ENCODE results near the gene KATNAL2.
"Not testable (repeated sequence)": the region's sequence is repeated elsewhere in the genome, so short reads cannot be mapped to it uniquely, and the experiment has no call there.

KATNAL2 gene

DNA sequence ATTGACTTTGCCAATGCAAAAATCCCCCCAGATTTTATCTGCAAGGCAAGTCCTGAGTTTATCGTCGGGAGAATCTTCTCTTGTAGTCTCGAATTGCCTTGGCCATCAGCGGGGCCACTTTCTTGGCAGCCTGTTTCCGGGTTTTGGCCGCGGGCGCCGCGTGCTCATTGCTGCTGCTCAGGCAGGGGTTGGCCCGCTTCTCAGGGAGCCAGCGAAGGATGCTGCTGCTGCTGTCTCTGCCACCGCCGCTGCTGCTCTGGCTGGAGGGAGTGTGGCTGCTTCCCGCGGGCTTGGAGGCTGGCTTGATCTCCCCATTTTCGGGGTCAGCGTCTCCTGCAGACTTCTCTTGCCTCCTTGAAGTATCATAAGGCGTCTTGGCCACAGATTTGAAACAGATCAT lies 115.5 kb downstream of the KATNAL2 start:
- DNase-seq (ENCODE audit: low read depth) = no peak
- no peak overlapping the region for H3K4me3 ChIP-seq (replicated peaks; ENCODE audit: low read depth, low read length)
- no peak for TF ChIP-seq CTCF (IDR thresholded peaks at IDR 0.05; ENCODE audit: low read length, missing control alignments)

- H3K4me3 ChIP-seq (replicated peaks; ENCODE audit: low read depth, low read length); DNase-seq (ENCODE audit: low read depth): not testable (repeated sequence)
These were observed 117.2 kb downstream of the KATNAL2 start for GRCh38 chr18:47034591-47034990.

- TF ChIP-seq CTCF (IDR thresholded peaks at IDR 0.05; ENCODE audit: low read length, missing control alignments) = no peak
- no peak for DNase-seq (ENCODE audit: low read depth)
- no peak within 1 kb of the TSS for H3K4me3 ChIP-seq (replicated peaks; ENCODE audit: low read depth, low read length)
These were observed 117.8 kb downstream of the KATNAL2 start, which contains the start of gene ELOA2 for GRCh38 chr18:47035156-47035671. ELOA2 (minus strand) TSS chr18:47035621; CDS start chr18:47035264, 357 bp downstream.

DNA sequence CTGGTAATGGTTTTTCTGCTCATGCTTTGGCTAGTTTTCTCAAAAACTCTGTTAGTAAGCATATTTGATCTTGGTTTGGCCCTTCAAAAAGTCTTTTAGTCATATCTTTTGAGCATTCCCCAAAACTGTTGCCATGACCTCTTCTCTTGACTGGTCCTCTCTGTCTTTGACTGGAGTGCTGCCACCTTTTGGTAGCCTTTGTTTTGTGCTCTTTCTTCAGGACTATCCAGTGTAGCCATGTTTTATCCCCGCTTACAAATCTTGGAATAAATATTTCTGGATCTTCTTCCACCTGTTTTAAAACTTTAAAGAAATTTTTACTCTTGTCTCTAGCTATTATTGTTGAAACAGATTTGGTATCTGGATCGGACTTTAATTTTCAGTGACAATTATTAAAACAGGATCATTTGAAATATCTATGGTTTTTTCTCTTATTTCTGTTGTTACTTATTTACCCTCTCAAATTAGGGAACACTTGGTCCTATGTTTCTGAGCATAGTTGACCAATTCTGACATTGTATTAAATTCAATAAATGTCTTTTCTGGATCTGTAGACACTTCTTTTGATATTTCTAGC lies 119.0 kb downstream of the KATNAL2 start:
- peak; percentile 21 for DNase-seq (ENCODE audit: low read depth)
- TF ChIP-seq CTCF (IDR thresholded peaks at IDR 0.05; ENCODE audit: low read length, missing control alignments) = peak; percentile 51
- no peak overlapping the region for H3K4me3 ChIP-seq (replicated peaks; ENCODE audit: low read depth, low read length)

DNA sequence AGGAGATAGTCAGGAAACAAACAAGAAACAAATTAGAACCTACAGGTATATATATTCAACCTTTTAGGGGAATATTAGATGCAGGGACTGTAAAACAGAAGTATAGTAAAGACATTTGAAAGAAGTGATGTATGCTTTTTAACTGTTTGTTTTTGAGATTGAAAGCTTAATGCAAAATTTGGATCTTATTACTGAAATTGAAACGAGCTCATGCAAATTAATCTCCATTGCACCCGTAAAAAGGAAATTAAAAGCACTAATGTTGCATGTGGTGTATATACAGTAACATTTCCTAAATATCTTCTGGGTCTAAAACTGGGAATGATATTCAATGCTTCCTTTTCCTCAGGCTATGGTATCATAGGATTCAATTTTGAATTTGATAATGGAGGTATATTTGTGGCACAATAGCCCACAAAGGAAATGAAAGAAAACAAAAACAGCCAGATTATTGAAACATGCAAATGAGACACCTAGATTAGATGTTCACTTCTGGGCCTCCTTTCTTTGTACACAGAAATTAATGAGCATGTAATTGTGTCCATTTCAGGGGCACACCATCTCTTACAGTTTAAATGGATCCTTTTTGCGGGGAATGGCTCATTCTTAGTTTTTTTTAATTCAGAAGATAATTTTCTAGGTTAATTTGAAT lies 119.7 kb downstream of the KATNAL2 start:
- no peak for DNase-seq (ENCODE audit: low read depth)

DNA sequence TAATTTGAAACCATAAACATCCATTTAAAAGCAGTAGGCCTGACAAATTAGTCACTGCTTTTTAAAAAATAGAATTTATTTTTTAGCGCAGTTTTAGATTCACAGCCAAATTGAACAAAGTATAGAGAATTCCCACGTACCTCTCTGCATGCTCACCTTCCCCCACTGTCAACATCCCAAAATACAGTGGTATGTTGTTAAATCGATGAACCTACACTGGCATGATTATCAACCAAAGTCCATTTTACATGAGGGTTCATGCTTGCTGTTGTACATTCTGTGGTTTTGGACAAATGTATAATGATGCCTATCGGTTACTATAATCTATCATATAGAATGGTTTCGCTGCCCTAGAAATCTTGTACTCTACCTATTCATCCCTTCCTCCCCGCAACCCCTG lies 123.6 kb downstream of the KATNAL2 start:
- H3K4me3 ChIP-seq (replicated peaks; ENCODE audit: low read depth, low read length) = no peak overlapping the region
- DNase-seq (ENCODE audit: low read depth) = no peak
- TF ChIP-seq CTCF (IDR thresholded peaks at IDR 0.05; ENCODE audit: low read length, missing control alignments) = no peak

More for the DNA sequence above, 119.7 kb downstream of the KATNAL2 start:
- no peak overlapping the region for H3K4me3 ChIP-seq (replicated peaks; ENCODE audit: low read depth, low read length)
- TF ChIP-seq CTCF (IDR thresholded peaks at IDR 0.05; ENCODE audit: low read length, missing control alignments) = no peak

DNA sequence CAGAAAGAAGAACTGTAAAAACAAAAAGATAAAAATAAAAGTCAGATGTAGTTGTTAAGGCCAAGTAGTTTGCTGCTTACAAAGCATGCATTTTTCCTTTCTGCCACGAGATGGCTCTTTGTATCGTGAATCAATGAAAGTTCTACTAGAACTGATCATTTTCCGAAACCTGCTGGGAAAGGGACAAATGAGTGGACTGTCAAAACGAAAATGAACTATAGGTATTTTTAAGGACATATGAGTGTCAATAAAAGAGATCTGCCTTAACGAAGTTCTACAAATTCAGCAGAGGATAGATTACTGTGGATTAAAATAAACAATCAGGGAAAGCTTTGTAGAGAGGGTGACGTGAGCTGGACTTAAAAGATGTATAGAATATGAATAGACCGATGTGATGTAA lies 133.1 kb downstream of the KATNAL2 start:
- peak; percentile 71 for DNase-seq (ENCODE audit: low read depth)
- TF ChIP-seq CTCF (IDR thresholded peaks at IDR 0.05; ENCODE audit: low read length, missing control alignments) = peak; percentile 75
- H3K4me3 ChIP-seq (replicated peaks; ENCODE audit: low read depth, low read length) = no peak overlapping the region

Measured in fibroblast of pulmonary artery (primary cell).